OCI-LY7 (cell line): ENCODE results near the gene KHDRBS1. TPM values are rescaled to one million over a fixed set of nuclear protein-coding genes. Genes with fewer than 3 reads are reported as not detected.
A peak's percentile ranks its signal among the peaks of the same experiment; 100 is the strongest.

ENCODE experiments used
- BruUV-seq: library from RNA; stranded (reverse); fragments of 400-500 nt; replicated peaks from 2 replicates; lab custom pipeline; 2021; lab: Mats Ljungman, UMichigan
- CTCF ChIA-PET: fragments of 300-600 bp; sonication (Branson Sonifier 250); formaldehyde crosslinking; loops from one replicate; lab custom pipeline; 2022; ENCODE audit warnings: antibody characterized with exemption; ENCODE audit not compliant: unreplicated experiment; lab: Charles Lee
- POLR2A ChIA-PET: fragments of 300-600 bp; sonication (Branson Sonifier 250); formaldehyde crosslinking; loops from one replicate; lab custom pipeline; 2022; ENCODE audit warnings: antibody characterized with exemption; lab: Charles Lee
- DNase-seq: peaks from one replicate; pipeline ENCODE4 v3.0.0-alpha.2; 2015; ENCODE audit warnings: low spot score
- H2AFZ ChIP-seq: fragments of 200-600 bp; sonication (generic), shearing (Covaris generic); 2 replicates; pipeline ENCODE4 v1.6.1; 2014; ENCODE audit warnings: mild to moderate bottlenecking, antibody characterized with exemption, low read length, moderate library complexity
- H3K27ac ChIP-seq: fragments of 200-600 bp; sonication (generic); 2 replicates; pipeline ENCODE4 v1.5.1; 2014; ENCODE audit warnings: mixed run types, low read depth, mild to moderate bottlenecking, moderate library complexity, low read length, inconsistent platforms; ENCODE audit not compliant: poor library complexity, severe bottlenecking
- H3K36me3 ChIP-seq: fragments of 200-600 bp; sonication (generic); 2 replicates; pipeline ENCODE4 v1.6.1; 2014; ENCODE audit warnings: mild to moderate bottlenecking, antibody characterized with exemption, low read length, moderate library complexity, mixed read lengths; ENCODE audit not compliant: insufficient read depth
- H3K4me1 ChIP-seq: fragments of 200-600 bp; sonication (generic); 2 replicates; pipeline ENCODE4 v1.5.1; 2014; ENCODE audit warnings: mild to moderate bottlenecking, low read length; ENCODE audit not compliant: insufficient read depth, poor library complexity, severe bottlenecking
- H3K4me2 ChIP-seq: fragments of 200-600 bp; sonication (generic); 2 replicates; pipeline ENCODE4 v1.6.1; 2014; ENCODE audit warnings: mild to moderate bottlenecking, low read length
- H3K4me3 ChIP-seq: fragments of 200-600 bp; sonication (generic); 2 replicates; pipeline ENCODE4 v1.5.1; 2014; ENCODE audit warnings: mild to moderate bottlenecking, low read depth, low read length; ENCODE audit not compliant: poor library complexity, severe bottlenecking
- H3K79me2 ChIP-seq: fragments of 200-600 bp; sonication (generic); 2 replicates; pipeline ENCODE4 v1.6.1; 2016; ENCODE audit warnings: low read depth, mild to moderate bottlenecking, low read length, moderate library complexity, mixed read lengths; ENCODE audit not compliant: insufficient read depth
- H3K9me2 ChIP-seq: fragments of 200-600 bp; sonication (generic); 2 replicates; pipeline ENCODE4 v1.6.1; 2016; ENCODE audit warnings: mild to moderate bottlenecking, low read length, mixed read lengths; ENCODE audit not compliant: insufficient read depth
- H3K9me3 ChIP-seq: fragments of 200-600 bp; sonication (generic); 2 replicates; pipeline ENCODE4 v1.6.1; 2014; ENCODE audit warnings: mild to moderate bottlenecking, mixed run types, low read length, mixed read lengths
- H4K20me1 ChIP-seq: fragments of 200-600 bp; sonication (generic); 2 replicates; pipeline ENCODE4 v1.6.1; 2014; ENCODE audit warnings: mild to moderate bottlenecking, antibody characterized with exemption, low read length, moderate library complexity, mixed read lengths; ENCODE audit not compliant: insufficient read depth
- CTCF ChIP-seq: fragments of 200-600 bp; sonication (generic); conservative IDR thresholded peaks from 2 replicates; pipeline ENCODE4 v1.5.1; 2014; ENCODE audit warnings: mild to moderate bottlenecking, antibody characterized with exemption, low read length, moderate library complexity, mixed read lengths
- EZH2phosphoT487 ChIP-seq: fragments of 200-600 bp; sonication (generic); IDR thresholded peaks from 2 replicates; pipeline ENCODE4 v1.6.1; 2018; ENCODE audit warnings: low read depth, borderline replicate concordance, mild to moderate bottlenecking, mixed run types, antibody characterized with exemption, low read length, moderate library complexity, mixed read lengths
- intact Hi-C: fragments of 100-400 bp; cut with micrococcal nuclease; formaldehyde crosslinking; loops from one replicate; pipeline ENCODE4 v1.10.0; 2022; ENCODE audit not compliant: unreplicated experiment
- total RNA-seq, 2 experiments: library from RNA; depleted of rRNA in 1 of 2; stranded (reverse); fragments of >200 nt in 1 of 2; shearing (Covaris generic) in 1 of 2; gene quantifications; 2 replicates each; pipeline ENCODE4 v1.2.3, GENCODE V29; 2014 to 2022

The KHDRBS1 gene
- total RNA-seq, 2 experiments from 2014 or later: 87.7 to 200 TPM

GRCh38 chr1:31976401-31976800 lies 37.3 kb upstream of the KHDRBS1 start:
- Histone ChIP-seq H4K20me1 (no peaks in the 10 kb centered on the region), H2AFZ (no peak overlapping the region), H3K27ac (no peak overlapping the region), H3K9me2 (no peaks in the 10 kb centered on the region), H3K9me3 (no peaks in the 10 kb centered on the region), H3K36me3 (no peaks in the 10 kb centered on the region), H3K4me3 (no peak overlapping the region), H3K79me2 (no peaks in the 10 kb centered on the region), H3K4me2 (no peak overlapping the region), H3K4me1 (peaks cover 12% of the 10 kb centered on the region)
- TF ChIP-seq EZH2phosphoT487 (no peak), CTCF (no peak)
- no TSS peak for BruUV-seq
- POLR2A ChIA-PET: interaction anchor here (0.5 to 0.7 kb wide), 2 partner anchors 89 to 91 kb away, joined by 3 to 6 read pairs; no protein-coding TSS in a partner anchor
- CTCF ChIA-PET: no interaction called here
- no peak for DNase-seq
- intact Hi-C loops: loop anchor here (2.0 kb wide), 1 partner anchor 86 kb away; no protein-coding TSS in a partner anchor

DNA sequence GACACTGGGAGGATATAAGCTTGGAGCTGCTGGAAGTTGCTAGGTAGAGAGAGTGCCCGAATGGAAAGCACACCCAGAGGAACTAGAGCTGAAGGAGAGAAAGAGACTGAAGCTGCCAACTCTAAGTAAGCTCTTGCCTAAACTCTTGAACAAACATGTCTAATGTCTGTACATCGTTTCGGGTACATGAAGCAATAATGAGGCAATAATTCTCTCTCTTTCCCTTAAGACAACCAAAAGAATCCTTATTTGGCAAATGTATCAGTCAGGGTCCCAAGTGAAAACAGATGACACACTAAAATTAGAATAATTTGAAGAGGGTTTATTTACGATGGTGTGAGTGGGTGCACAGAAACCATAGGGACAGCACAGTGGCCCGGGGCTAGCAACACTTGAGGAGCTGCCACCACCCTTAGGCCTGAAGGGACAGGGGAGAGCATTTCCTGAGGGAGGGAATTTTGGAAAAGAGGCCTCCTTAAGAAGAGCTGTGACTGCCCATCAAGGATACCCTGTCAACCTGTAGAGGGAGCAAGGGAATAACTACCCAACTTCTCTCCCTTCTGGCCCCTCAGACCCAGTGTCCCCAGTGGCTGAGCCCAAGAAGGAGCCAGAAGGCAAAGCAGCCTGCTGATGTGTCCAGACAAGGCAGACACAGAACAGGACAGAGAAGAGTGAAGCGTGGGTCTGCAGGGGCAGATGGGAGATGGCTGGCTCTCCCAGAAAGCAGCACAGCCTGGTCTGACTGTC lies 36.1 kb upstream of the KHDRBS1 start:
- POLR2A ChIA-PET: interaction anchor here (0.7 to 1.6 kb wide), 3 partner anchors 9 to 86 kb away, joined by 3 to 6 read pairs (median 3); no protein-coding TSS in a partner anchor

More for the DNA sequence above, 36.1 kb upstream of the KHDRBS1 start:
- no peaks in the 10 kb centered on the region for H3K9me2 ChIP-seq
- H3K79me2 ChIP-seq: no peaks in the 10 kb centered on the region
- peaks cover 24% of the 10 kb centered on the region for H3K4me1 ChIP-seq
- H3K9me3 ChIP-seq: no peaks in the 10 kb centered on the region
- no peak overlapping the region for H3K4me2 ChIP-seq
- TF ChIP-seq CTCF (peak; percentile 71), EZH2phosphoT487 (no peak)
- CTCF ChIA-PET: interaction anchor here (0.6 kb wide), 1 partner anchor 1213 kb away, joined by 3 read pairs; no protein-coding TSS in a partner anchor
- no peaks in the 10 kb centered on the region for H3K36me3 ChIP-seq
- H2AFZ ChIP-seq: no peak overlapping the region
- intact Hi-C loops: loop anchor here (2.0 kb wide), 1 partner anchor 85 kb away; no protein-coding TSS in a partner anchor
- peak; percentile 55 for DNase-seq
- H4K20me1 ChIP-seq: no peaks in the 10 kb centered on the region
- no peak overlapping the region for H3K27ac ChIP-seq
- no peak overlapping the region for H3K4me3 ChIP-seq
- no TSS peak for BruUV-seq
